GM12878 (cell line): ENCODE data around the gene STK4.

Experiments
- CREB1 ChIP-seq: IDR thresholded peaks from 2 replicates; pipeline ENCODE4 v1.6.1; 2012; ENCODE audit warnings: low read depth, mild to moderate bottlenecking, inconsistent platforms
- MXI1 ChIP-seq: fragments of 150-350 bp; IDR thresholded peaks from 2 replicates; pipeline ENCODE4 v1.6.1; 2011; ENCODE audit warnings: low read depth, mild to moderate bottlenecking, inconsistent platforms, low read length, improper control_type of control experiment
- SRF ChIP-seq, 2 experiments: IDR thresholded peaks; 2 replicates each; pipeline ENCODE4 v1.6.1; 2011; ENCODE audit warnings: low read depth in 2 of 2, low read length in 2 of 2, mild to moderate bottlenecking in 1 of 2, moderate library complexity in 1 of 2
- ZNF217 ChIP-seq: fragments of 450-650 bp; IDR thresholded peaks from 2 replicates; pipeline ENCODE4 v1.6.1; 2017; ENCODE audit warnings: antibody characterized with exemption, mild to moderate bottlenecking
- TF ChIP-seq, protein P1 (sequence below), 3 experiments: IDR thresholded peaks in 2 of 3; conservative IDR thresholded peaks in 1 of 3; 2 replicates each; pipeline ENCODE4 v1.5.1; 2011; ENCODE audit warnings: low read depth in 3 of 3, low read length in 3 of 3, mild to moderate bottlenecking in 3 of 3, control low read depth in 2 of 3, moderate library complexity in 2 of 3, inconsistent platforms in 1 of 3, mixed read lengths in 1 of 3; ENCODE audit not compliant: control insufficient read depth in 2 of 3, insufficient read depth in 1 of 3; ENCODE audit errors: extremely low read depth in 1 of 3
- TF ChIP-seq, protein P2 (sequence below): IDR thresholded peaks from 2 replicates; pipeline ENCODE4 v1.6.1; 2012; ENCODE audit warnings: mild to moderate bottlenecking, low read depth, low read length
- TF ChIP-seq, protein P3 (sequence below): fragments of 150-350 bp; IDR thresholded peaks from 2 replicates; pipeline ENCODE4 v1.6.1; 2016; ENCODE audit warnings: low read depth, low read length

DNA sequence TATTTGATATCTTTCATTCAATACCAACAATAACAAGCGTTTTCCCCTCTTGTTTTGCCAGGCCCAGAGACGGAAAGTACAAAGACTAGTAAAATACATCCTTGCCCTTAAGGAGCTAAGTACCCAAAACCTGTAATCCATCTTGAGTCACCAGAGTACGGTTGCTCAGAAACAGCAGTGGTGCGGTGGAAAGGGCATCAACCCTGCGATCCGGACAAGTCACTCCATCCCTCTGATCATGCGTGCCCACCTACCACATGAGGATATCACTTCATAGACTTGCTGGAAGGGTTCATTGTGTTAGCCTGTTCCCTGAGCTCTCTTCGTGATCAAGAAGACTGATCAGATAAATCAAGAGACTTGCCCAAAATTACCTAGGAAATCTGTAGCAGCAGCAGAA, 8.0 kb upstream of the STK4 start:
- TF ChIP-seq, protein P1, sequence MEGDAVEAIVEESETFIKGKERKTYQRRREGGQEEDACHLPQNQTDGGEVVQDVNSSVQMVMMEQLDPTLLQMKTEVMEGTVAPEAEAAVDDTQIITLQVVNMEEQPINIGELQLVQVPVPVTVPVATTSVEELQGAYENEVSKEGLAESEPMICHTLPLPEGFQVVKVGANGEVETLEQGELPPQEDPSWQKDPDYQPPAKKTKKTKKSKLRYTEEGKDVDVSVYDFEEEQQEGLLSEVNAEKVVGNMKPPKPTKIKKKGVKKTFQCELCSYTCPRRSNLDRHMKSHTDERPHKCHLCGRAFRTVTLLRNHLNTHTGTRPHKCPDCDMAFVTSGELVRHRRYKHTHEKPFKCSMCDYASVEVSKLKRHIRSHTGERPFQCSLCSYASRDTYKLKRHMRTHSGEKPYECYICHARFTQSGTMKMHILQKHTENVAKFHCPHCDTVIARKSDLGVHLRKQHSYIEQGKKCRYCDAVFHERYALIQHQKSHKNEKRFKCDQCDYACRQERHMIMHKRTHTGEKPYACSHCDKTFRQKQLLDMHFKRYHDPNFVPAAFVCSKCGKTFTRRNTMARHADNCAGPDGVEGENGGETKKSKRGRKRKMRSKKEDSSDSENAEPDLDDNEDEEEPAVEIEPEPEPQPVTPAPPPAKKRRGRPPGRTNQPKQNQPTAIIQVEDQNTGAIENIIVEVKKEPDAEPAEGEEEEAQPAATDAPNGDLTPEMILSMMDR (IDR thresholded peaks at IDR 0.05 in 2 of 3, conservative IDR thresholded peaks at IDR 0.05 in 1 of 3; ENCODE audit: control insufficient read depth in 2 of 3, extremely low read depth in 1 of 3, insufficient read depth in 1 of 3, low read depth in 3 of 3, low read length in 3 of 3), result no peak
- TF ChIP-seq, protein P2, sequence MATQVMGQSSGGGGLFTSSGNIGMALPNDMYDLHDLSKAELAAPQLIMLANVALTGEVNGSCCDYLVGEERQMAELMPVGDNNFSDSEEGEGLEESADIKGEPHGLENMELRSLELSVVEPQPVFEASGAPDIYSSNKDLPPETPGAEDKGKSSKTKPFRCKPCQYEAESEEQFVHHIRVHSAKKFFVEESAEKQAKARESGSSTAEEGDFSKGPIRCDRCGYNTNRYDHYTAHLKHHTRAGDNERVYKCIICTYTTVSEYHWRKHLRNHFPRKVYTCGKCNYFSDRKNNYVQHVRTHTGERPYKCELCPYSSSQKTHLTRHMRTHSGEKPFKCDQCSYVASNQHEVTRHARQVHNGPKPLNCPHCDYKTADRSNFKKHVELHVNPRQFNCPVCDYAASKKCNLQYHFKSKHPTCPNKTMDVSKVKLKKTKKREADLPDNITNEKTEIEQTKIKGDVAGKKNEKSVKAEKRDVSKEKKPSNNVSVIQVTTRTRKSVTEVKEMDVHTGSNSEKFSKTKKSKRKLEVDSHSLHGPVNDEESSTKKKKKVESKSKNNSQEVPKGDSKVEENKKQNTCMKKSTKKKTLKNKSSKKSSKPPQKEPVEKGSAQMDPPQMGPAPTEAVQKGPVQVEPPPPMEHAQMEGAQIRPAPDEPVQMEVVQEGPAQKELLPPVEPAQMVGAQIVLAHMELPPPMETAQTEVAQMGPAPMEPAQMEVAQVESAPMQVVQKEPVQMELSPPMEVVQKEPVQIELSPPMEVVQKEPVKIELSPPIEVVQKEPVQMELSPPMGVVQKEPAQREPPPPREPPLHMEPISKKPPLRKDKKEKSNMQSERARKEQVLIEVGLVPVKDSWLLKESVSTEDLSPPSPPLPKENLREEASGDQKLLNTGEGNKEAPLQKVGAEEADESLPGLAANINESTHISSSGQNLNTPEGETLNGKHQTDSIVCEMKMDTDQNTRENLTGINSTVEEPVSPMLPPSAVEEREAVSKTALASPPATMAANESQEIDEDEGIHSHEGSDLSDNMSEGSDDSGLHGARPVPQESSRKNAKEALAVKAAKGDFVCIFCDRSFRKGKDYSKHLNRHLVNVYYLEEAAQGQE, result no peak
- TF ChIP-seq CREB1 (no peak), MXI1 (no peak), ZNF217 (no peak), SRF (IDR thresholded peaks at IDR 0.05; ENCODE audit: low read depth in 2 of 2, low read length in 2 of 2) (no peak)
- TF ChIP-seq, protein P3, sequence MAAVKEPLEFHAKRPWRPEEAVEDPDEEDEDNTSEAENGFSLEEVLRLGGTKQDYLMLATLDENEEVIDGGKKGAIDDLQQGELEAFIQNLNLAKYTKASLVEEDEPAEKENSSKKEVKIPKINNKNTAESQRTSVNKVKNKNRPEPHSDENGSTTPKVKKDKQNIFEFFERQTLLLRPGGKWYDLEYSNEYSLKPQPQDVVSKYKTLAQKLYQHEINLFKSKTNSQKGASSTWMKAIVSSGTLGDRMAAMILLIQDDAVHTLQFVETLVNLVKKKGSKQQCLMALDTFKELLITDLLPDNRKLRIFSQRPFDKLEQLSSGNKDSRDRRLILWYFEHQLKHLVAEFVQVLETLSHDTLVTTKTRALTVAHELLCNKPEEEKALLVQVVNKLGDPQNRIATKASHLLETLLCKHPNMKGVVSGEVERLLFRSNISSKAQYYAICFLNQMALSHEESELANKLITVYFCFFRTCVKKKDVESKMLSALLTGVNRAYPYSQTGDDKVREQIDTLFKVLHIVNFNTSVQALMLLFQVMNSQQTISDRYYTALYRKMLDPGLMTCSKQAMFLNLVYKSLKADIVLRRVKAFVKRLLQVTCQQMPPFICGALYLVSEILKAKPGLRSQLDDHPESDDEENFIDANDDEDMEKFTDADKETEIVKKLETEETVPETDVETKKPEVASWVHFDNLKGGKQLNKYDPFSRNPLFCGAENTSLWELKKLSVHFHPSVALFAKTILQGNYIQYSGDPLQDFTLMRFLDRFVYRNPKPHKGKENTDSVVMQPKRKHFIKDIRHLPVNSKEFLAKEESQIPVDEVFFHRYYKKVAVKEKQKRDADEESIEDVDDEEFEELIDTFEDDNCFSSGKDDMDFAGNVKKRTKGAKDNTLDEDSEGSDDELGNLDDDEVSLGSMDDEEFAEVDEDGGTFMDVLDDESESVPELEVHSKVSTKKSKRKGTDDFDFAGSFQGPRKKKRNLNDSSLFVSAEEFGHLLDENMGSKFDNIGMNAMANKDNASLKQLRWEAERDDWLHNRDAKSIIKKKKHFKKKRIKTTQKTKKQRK, result no peak
